GM18517 (cell line): Measurements from ENCODE around the gene LETM1.

Source experiments
- ATAC-seq: cut with Tn5 transposase; IDR thresholded peaks from one replicate; pipeline ENCODE4 v1.9.1; 2021; ENCODE audit warnings: mild to moderate bottlenecking, moderate library complexity; ENCODE audit not compliant: unreplicated experiment

The LETM1 gene

GRCh38 chr4:1873291-1873690 is 17.3 kb upstream of the LETM1 start:
- no peak for ATAC-seq

- no peak for ATAC-seq
Measured at GRCh38 chr4:1872870-1873269, 16.9 kb upstream of the LETM1 start.

- no peak for ATAC-seq
Measured at GRCh38 chr4:1871471-1872021, 15.6 kb upstream of the LETM1 start.

GRCh38 chr4:1870578-1871443 is 14.9 kb upstream of the LETM1 start, which contains the start of gene NSD2:
NSD2 (plus strand) TSS chr4:1871393; CDS start chr4:1900655, 29,262 bp downstream.
- peak; percentile 51 for ATAC-seq

GRCh38 chr4:1870328-1870577 is 14.3 kb upstream of the LETM1 start:
- peak; percentile 51 for ATAC-seq

- ATAC-seq = peak; percentile 15
Measured at GRCh38 chr4:1869530-1870327, 13.8 kb upstream of the LETM1 start.

GRCh38 chr4:1868912-1869311 is 13.0 kb upstream of the LETM1 start:
- ATAC-seq = no peak

- ATAC-seq = no peak
Measured at GRCh38 chr4:1868293-1868692, 12.3 kb upstream of the LETM1 start.

GRCh38 chr4:1866189-1866661 is 10.3 kb upstream of the LETM1 start:
- ATAC-seq = no peak

- ATAC-seq = no peak
Measured at GRCh38 chr4:1864076-1865008, 8.4 kb upstream of the LETM1 start.

GRCh38 chr4:1863297-1864033 is 7.5 kb upstream of the LETM1 start:
- ATAC-seq = no peak

- no peak for ATAC-seq
Measured at GRCh38 chr4:1862961-1863296, 7.0 kb upstream of the LETM1 start.

GRCh38 chr4:1862055-1862911 is 6.3 kb upstream of the LETM1 start:
- ATAC-seq = no peak

GRCh38 chr4:1859389-1859753 is 3.4 kb upstream of the LETM1 start:
- ATAC-seq = no peak

GRCh38 chr4:1857931-1858330 is 2.0 kb upstream of the LETM1 start:
- ATAC-seq = no peak

GRCh38 chr4:1856943-1857699 is 1.2 kb upstream of the LETM1 start:
- ATAC-seq = no peak

- ATAC-seq = peak; percentile 25
Measured at GRCh38 chr4:1855333-1856070, 454 bp downstream of the LETM1 start.

- ATAC-seq = no peak
Measured at GRCh38 chr4:1854752-1855151, 1.2 kb downstream of the LETM1 start.
